Kidney (tissue), 14 donors: ENCODE results near the gene SMPD2. TPM values are rescaled to one million over a fixed set of nuclear protein-coding genes. Genes with fewer than 3 reads are reported as not detected.
A peak's percentile ranks its signal among the peaks of the same experiment; 100 is the strongest.

Source experiments
- DNase-seq, 5 donors: peaks; one replicate each; pipeline ENCODE4 v3.0.0-alpha.2; 2013 to 2020
- FAIRE-seq: peaks from 2 replicates; lab custom pipeline; 2012; peaks lifted over from hg19 to GRCh38; lab: Jason Lieb, UNC
- H3K27ac ChIP-seq, 2 donors: one replicate each; pipeline ENCODE4 v1.7.0; 2013; ENCODE audit warnings: low read depth in 2 of 2, low read length in 2 of 2, inconsistent platforms in 1 of 2
- H3K27me3 ChIP-seq: one replicate; pipeline ENCODE4 v1.7.1; 2013; ENCODE audit warnings: low read length, inconsistent platforms; ENCODE audit not compliant: control insufficient read depth, insufficient read depth
- H3K36me3 ChIP-seq, 3 donors: one replicate each; pipeline versions ENCODE4 v1.7.0 to v1.7.1; 2013; ENCODE audit warnings: low read length in 3 of 3, control low read depth in 1 of 3, inconsistent platforms in 1 of 3; ENCODE audit not compliant: insufficient read depth in 3 of 3, control insufficient read depth in 2 of 3
- H3K4me1 ChIP-seq, 3 donors: one replicate each; pipeline versions ENCODE4 v1.7.0 to v1.7.1; 2013; ENCODE audit warnings: low read length in 3 of 3, inconsistent platforms in 1 of 3, low read depth in 1 of 3; ENCODE audit not compliant: control insufficient read depth in 2 of 3, insufficient read depth in 2 of 3
- H3K4me3 ChIP-seq, 3 donors: one replicate each; pipeline versions ENCODE4 v1.7.0 to v1.8.1; 2013; ENCODE audit warnings: low read length in 3 of 3, control low read depth in 1 of 3, inconsistent platforms in 1 of 3
- H3K9ac ChIP-seq, 3 donors: one replicate each; pipeline versions ENCODE4 v1.7.0 to v1.7.1; 2013; ENCODE audit warnings: low read length in 3 of 3, control low read depth in 1 of 3, inconsistent platforms in 1 of 3
- H3K9me3 ChIP-seq, 3 donors: one replicate each; pipeline versions ENCODE4 v1.7.0 to v1.7.1; 2013; ENCODE audit warnings: low read length in 3 of 3, control low read depth in 1 of 3, inconsistent platforms in 1 of 3; ENCODE audit not compliant: control insufficient read depth in 2 of 3, insufficient read depth in 1 of 3
- CTCF ChIP-seq: IDR thresholded peaks from 3 replicates; pipeline ENCODE4 v1.5.1; 2012; ENCODE audit warnings: mild to moderate bottlenecking, moderate library complexity, borderline replicate concordance; ENCODE audit not compliant: insufficient read depth; ENCODE audit errors: extremely low read depth
- intact Hi-C: fragments of 100-400 bp; cut with DNase I; formaldehyde crosslinking; loops from one replicate; pipeline ENCODE4 v1.11.1; 2022
- polyA plus RNA-seq: library from polyadenylated mRNA; stranded (reverse); fragments of 350-450 nt; fragmentation: Illumina TruSeq; extraction: RNeasy Lipid Tissue Mini Kit (QIAGEN cat#74804); gene quantifications from one replicate; pipeline ENCODE4 v1.2.3, GENCODE V29; 2014; ENCODE audit warnings: low read depth, low replicate concordance; ENCODE audit not compliant: insufficient read depth
- total RNA-seq: library from RNA; stranded (reverse); fragmentation: NEBNext Ultra II Directional; extraction: Animal tissue kit (Norgen Biotek cat#: 25700); gene quantifications from one replicate; pipeline ENCODE4 v1.2.1, GENCODE V29; 2021
- donor health status: control.
- donor health status: control.
- donor health status: control.
- donor health status: control.
- donor health status: control.
- donor health status: DM: yes; HTN: yes; CAD: no.
- donor health status: Normal renal cell carcinoma (clear cell type).

Gene SMPD2
- total and polyA plus RNA-seq, 2 donors from 2014 or later = 14.7 to 17.4 TPM

DNA sequence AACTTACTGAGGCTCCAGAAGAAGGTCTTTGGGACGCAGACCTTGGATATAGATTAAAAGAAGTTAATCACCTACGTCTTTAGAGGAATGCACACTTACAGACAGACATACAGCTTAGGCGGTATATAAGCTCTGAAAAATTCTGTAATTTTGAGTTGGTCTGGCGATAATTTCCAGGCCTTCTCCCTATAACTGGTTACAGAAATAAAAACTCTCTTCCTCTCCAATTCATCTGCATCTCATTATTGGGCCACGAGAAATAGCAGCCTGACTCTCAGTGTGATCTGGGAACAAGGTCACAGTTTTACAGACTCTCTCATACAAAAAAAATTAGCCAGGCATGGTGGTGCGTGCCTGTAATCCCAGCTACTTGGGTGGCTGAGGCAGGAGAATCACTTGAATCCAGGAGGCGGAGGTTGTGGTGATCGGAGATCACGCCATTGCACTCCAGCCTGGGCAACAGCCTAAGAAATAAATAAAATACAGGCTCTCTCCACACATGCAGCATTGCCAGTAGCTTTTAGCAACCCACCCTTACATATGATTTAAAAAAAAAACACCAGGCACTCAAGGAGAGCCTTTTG lies 37.8 kb downstream of the SMPD2 start:
- FAIRE-seq (no peak), DNase-seq (no peak)
- Histone ChIP-seq H3K9me3 (no peaks in the 10 kb centered on the region), H3K9ac (peak overlapping the region in 1 of 3 donors; percentile 29), H3K36me3 (peaks cover 2 to 10% (median 10%) of the 10 kb centered on the region in 3 donors), H3K4me1 (peaks cover 0 to 31% (median 15%) of the 10 kb centered on the region in 3 donors), H3K4me3 (peak overlapping the region in 1 of 3 donors; percentile 21), H3K27me3 (no peaks in the 10 kb centered on the region), H3K27ac (peak overlapping the region in 1 of 2 donors; percentile 25)
- no peak for TF ChIP-seq CTCF
- intact Hi-C loops = no loop called here

- DNase-seq (no peak), FAIRE-seq (no peak)
- intact Hi-C loops = no loop called here
- no peak for TF ChIP-seq CTCF
- H3K4me1 ChIP-seq = peaks cover 0 to 31% (median 15%) of the 10 kb centered on the region in 3 donors
- H3K36me3 ChIP-seq = peaks cover 2 to 8% (median 4%) of the 10 kb centered on the region in 3 donors
- H3K9ac ChIP-seq = peak overlapping the region in 1 of 3 donors; percentile 29
- H3K9me3 ChIP-seq = no peaks in the 10 kb centered on the region
- H3K27ac ChIP-seq = no peak overlapping the region
- no peaks in the 10 kb centered on the region for H3K27me3 ChIP-seq
- peak overlapping the region in 2 of 3 donors; percentile 35 to 42 for H3K4me3 ChIP-seq
Measured at GRCh38 chr6:109478841-109479624, 38.5 kb downstream of the SMPD2 start.

GRCh38 chr6:109480993-109481480 lies 40.5 kb downstream of the SMPD2 start:
- intact Hi-C loops = no loop called here
- peaks cover 0 to 31% (median 15%) of the 10 kb centered on the region in 3 donors for H3K4me1 ChIP-seq
- DNase-seq = no peak
- no peaks in the 10 kb centered on the region for H3K36me3 ChIP-seq
- H3K27ac ChIP-seq = no peak overlapping the region
- no peak overlapping the region for H3K9ac ChIP-seq
- FAIRE-seq = no peak
- H3K27me3 ChIP-seq = no peaks in the 10 kb centered on the region
- TF ChIP-seq CTCF = no peak
- H3K4me3 ChIP-seq = peak overlapping the region in 2 of 3 donors; percentile 25 to 33
- H3K9me3 ChIP-seq = no peaks in the 10 kb centered on the region
